K562 (cell line): ENCODE measurements around the gene HSD17B1. TPM values are rescaled to one million over a fixed set of nuclear protein-coding genes. Genes with fewer than 3 reads are reported as not detected.

Experiments
- BMI1 ChIP-seq: fragments of 150-350 bp; IDR thresholded peaks from 2 replicates; pipeline ENCODE4 v1.6.1; 2014; ENCODE audit warnings: low read length
- CCAR2 ChIP-seq: fragments of 200-400 bp; formaldehyde crosslinking; IDR thresholded peaks from 2 replicates; pipeline ENCODE4 v1.6.1; 2017; ENCODE audit warnings: mild to moderate bottlenecking, low read depth, low read length
- EGR1 ChIP-seq: fragments of 450-650 bp; conservative IDR thresholded peaks from 2 replicates; pipeline ENCODE4 v1.6.1; 2017; ENCODE audit warnings: mild to moderate bottlenecking
- IFI16 ChIP-seq: fragments of 250-450 bp; sonication (Bioruptor Pico); IDR thresholded peaks from 2 replicates; pipeline ENCODE4 v2.1.2; 2022; ENCODE audit warnings: mild to moderate bottlenecking, inconsistent platforms
- SNRNP70 ChIP-seq: fragments of 200-400 bp; formaldehyde crosslinking; optimal IDR thresholded peaks from 2 replicates; pipeline ENCODE3; 2017; ENCODE audit warnings: low read depth, low read length
- polyA plus RNA-seq, 8 experiments: library from polyadenylated mRNA; depleted of rRNA in 4 of 8; stranded (reverse) in 5 of 8; unstranded in 3 of 8; fragments of >200 nt; fragmentation: Nextera tagmentation in 2 of 8; fragmentation: Illumina TruSeq in 1 of 8; extraction: Ambion mirVana in 2 of 8; extraction: Trizol in 1 of 8; gene quantifications; 2 replicates each; pipeline versions ENCODE4 v1.2.1 to v1.2.3, GENCODE V29; 2011 to 2014; ENCODE audit warnings: inconsistent platforms in 1 of 8, missing spikeins in 1 of 8
- total RNA-seq, 7 experiments: library from RNA; depleted of rRNA in 6 of 7; stranded (reverse); fragments of >200 nt in 6 of 7; fragmentation: Illumina TruSeq in 2 of 7; extraction: Trizol in 2 of 7; gene quantifications; 2 replicates each; pipeline versions ENCODE4 v1.2.1 to v1.2.3, GENCODE V29; 2011 to 2021; ENCODE audit warnings: low replicate concordance in 1 of 7
- TF ChIP-seq, protein P1 (sequence below): fragments of 450-650 bp; IDR thresholded peaks from 2 replicates; pipeline ENCODE4 v1.6.1; 2016; ENCODE audit warnings: mild to moderate bottlenecking, moderate library complexity
- TF ChIP-seq, protein P2 (sequence below), 3 experiments: IDR thresholded peaks in 2 of 3; conservative IDR thresholded peaks in 1 of 3; 2 replicates each; pipeline ENCODE4 v1.5.1; 2011 to 2012; ENCODE audit warnings: low read length in 3 of 3, mild to moderate bottlenecking in 3 of 3, control low read depth in 2 of 3, improper control_type of control experiment in 1 of 3, inconsistent platforms in 1 of 3, low read depth in 1 of 3, mixed read lengths in 1 of 3, moderate library complexity in 1 of 3; ENCODE audit not compliant: insufficient read depth in 2 of 3
- TF ChIP-seq, protein P3 (sequence below): fragments of 450-650 bp; formaldehyde crosslinking; conservative IDR thresholded peaks from 2 replicates; pipeline ENCODE4 v1.4.0; 2022; ENCODE audit warnings: mild to moderate bottlenecking, missing genetic modification characterization
- TF ChIP-seq, protein P4 (sequence below), 2 experiments: IDR thresholded peaks in 1 of 2; conservative IDR thresholded peaks in 1 of 2; 2 replicates each; pipeline ENCODE4 v1.6.1; 2016; ENCODE audit warnings: low read depth in 2 of 2, mild to moderate bottlenecking in 1 of 2, missing compliant biosample characterization in 1 of 2, missing genetic modification characterization in 1 of 2, moderate library complexity in 1 of 2

Gene HSD17B1
- total and polyA plus RNA-seq, 9 of the 15 experiments (the other 6 are each of a cell fraction or from before 2014, with no cell fraction given): 0.55 to 21.1 (median 3.6) TPM

DNA sequence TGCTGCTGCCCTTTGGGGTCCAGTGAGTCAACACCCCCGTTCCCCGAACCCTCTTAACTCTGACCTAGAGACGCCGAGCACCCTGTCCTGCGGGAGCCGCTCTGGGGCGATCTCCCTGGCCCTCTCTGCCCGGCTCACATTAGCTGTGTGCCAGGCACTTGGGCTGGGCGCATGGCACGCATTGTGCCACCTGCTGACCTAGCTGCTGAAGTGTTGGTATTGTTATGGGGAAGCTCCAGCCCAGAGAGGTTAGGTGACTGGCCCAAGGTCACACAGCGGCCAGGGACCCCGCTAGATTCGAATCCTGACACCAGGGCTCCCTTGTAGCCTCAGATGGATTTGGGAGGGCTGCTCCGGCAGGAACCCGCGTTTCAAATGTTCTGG is 1.1 kb downstream of the HSD17B1 start (continued):
- TF ChIP-seq, protein P1, sequence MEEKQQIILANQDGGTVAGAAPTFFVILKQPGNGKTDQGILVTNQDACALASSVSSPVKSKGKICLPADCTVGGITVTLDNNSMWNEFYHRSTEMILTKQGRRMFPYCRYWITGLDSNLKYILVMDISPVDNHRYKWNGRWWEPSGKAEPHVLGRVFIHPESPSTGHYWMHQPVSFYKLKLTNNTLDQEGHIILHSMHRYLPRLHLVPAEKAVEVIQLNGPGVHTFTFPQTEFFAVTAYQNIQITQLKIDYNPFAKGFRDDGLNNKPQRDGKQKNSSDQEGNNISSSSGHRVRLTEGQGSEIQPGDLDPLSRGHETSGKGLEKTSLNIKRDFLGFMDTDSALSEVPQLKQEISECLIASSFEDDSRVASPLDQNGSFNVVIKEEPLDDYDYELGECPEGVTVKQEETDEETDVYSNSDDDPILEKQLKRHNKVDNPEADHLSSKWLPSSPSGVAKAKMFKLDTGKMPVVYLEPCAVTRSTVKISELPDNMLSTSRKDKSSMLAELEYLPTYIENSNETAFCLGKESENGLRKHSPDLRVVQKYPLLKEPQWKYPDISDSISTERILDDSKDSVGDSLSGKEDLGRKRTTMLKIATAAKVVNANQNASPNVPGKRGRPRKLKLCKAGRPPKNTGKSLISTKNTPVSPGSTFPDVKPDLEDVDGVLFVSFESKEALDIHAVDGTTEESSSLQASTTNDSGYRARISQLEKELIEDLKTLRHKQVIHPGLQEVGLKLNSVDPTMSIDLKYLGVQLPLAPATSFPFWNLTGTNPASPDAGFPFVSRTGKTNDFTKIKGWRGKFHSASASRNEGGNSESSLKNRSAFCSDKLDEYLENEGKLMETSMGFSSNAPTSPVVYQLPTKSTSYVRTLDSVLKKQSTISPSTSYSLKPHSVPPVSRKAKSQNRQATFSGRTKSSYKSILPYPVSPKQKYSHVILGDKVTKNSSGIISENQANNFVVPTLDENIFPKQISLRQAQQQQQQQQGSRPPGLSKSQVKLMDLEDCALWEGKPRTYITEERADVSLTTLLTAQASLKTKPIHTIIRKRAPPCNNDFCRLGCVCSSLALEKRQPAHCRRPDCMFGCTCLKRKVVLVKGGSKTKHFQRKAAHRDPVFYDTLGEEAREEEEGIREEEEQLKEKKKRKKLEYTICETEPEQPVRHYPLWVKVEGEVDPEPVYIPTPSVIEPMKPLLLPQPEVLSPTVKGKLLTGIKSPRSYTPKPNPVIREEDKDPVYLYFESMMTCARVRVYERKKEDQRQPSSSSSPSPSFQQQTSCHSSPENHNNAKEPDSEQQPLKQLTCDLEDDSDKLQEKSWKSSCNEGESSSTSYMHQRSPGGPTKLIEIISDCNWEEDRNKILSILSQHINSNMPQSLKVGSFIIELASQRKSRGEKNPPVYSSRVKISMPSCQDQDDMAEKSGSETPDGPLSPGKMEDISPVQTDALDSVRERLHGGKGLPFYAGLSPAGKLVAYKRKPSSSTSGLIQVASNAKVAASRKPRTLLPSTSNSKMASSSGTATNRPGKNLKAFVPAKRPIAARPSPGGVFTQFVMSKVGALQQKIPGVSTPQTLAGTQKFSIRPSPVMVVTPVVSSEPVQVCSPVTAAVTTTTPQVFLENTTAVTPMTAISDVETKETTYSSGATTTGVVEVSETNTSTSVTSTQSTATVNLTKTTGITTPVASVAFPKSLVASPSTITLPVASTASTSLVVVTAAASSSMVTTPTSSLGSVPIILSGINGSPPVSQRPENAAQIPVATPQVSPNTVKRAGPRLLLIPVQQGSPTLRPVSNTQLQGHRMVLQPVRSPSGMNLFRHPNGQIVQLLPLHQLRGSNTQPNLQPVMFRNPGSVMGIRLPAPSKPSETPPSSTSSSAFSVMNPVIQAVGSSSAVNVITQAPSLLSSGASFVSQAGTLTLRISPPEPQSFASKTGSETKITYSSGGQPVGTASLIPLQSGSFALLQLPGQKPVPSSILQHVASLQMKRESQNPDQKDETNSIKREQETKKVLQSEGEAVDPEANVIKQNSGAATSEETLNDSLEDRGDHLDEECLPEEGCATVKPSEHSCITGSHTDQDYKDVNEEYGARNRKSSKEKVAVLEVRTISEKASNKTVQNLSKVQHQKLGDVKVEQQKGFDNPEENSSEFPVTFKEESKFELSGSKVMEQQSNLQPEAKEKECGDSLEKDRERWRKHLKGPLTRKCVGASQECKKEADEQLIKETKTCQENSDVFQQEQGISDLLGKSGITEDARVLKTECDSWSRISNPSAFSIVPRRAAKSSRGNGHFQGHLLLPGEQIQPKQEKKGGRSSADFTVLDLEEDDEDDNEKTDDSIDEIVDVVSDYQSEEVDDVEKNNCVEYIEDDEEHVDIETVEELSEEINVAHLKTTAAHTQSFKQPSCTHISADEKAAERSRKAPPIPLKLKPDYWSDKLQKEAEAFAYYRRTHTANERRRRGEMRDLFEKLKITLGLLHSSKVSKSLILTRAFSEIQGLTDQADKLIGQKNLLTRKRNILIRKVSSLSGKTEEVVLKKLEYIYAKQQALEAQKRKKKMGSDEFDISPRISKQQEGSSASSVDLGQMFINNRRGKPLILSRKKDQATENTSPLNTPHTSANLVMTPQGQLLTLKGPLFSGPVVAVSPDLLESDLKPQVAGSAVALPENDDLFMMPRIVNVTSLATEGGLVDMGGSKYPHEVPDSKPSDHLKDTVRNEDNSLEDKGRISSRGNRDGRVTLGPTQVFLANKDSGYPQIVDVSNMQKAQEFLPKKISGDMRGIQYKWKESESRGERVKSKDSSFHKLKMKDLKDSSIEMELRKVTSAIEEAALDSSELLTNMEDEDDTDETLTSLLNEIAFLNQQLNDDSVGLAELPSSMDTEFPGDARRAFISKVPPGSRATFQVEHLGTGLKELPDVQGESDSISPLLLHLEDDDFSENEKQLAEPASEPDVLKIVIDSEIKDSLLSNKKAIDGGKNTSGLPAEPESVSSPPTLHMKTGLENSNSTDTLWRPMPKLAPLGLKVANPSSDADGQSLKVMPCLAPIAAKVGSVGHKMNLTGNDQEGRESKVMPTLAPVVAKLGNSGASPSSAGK: no peak
- TF ChIP-seq, protein P2, sequence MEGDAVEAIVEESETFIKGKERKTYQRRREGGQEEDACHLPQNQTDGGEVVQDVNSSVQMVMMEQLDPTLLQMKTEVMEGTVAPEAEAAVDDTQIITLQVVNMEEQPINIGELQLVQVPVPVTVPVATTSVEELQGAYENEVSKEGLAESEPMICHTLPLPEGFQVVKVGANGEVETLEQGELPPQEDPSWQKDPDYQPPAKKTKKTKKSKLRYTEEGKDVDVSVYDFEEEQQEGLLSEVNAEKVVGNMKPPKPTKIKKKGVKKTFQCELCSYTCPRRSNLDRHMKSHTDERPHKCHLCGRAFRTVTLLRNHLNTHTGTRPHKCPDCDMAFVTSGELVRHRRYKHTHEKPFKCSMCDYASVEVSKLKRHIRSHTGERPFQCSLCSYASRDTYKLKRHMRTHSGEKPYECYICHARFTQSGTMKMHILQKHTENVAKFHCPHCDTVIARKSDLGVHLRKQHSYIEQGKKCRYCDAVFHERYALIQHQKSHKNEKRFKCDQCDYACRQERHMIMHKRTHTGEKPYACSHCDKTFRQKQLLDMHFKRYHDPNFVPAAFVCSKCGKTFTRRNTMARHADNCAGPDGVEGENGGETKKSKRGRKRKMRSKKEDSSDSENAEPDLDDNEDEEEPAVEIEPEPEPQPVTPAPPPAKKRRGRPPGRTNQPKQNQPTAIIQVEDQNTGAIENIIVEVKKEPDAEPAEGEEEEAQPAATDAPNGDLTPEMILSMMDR (IDR thresholded peaks at IDR 0.05 in 2 of 3, conservative IDR thresholded peaks at IDR 0.05 in 1 of 3; ENCODE audit: insufficient read depth in 2 of 3, low read depth in 1 of 3, low read length in 3 of 3): no peak
- TF ChIP-seq, protein P3, sequence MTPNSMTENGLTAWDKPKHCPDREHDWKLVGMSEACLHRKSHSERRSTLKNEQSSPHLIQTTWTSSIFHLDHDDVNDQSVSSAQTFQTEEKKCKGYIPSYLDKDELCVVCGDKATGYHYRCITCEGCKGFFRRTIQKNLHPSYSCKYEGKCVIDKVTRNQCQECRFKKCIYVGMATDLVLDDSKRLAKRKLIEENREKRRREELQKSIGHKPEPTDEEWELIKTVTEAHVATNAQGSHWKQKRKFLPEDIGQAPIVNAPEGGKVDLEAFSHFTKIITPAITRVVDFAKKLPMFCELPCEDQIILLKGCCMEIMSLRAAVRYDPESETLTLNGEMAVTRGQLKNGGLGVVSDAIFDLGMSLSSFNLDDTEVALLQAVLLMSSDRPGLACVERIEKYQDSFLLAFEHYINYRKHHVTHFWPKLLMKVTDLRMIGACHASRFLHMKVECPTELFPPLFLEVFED: no peak
- no peak for TF ChIP-seq CCAR2
- TF ChIP-seq EGR1: no peak
- TF ChIP-seq BMI1: no peak
- no peak for TF ChIP-seq IFI16 (CRISPR knock-in tag)
- TF ChIP-seq, protein P4, sequence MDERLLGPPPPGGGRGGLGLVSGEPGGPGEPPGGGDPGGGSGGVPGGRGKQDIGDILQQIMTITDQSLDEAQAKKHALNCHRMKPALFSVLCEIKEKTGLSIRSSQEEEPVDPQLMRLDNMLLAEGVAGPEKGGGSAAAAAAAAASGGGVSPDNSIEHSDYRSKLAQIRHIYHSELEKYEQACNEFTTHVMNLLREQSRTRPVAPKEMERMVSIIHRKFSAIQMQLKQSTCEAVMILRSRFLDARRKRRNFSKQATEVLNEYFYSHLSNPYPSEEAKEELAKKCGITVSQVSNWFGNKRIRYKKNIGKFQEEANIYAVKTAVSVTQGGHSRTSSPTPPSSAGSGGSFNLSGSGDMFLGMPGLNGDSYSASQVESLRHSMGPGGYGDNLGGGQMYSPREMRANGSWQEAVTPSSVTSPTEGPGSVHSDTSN (CRISPR knock-in tag; IDR thresholded peaks at IDR 0.05; ENCODE audit: low read depth): no peak
- TF ChIP-seq, protein P4 (tag; conservative IDR thresholded peaks at IDR 0.05; ENCODE audit: low read depth): no peak
- TF ChIP-seq SNRNP70: no peak
